IMR-90 (cell line): ENCODE measurements around the gene CCDC102A. TPM values are rescaled to one million over a fixed set of nuclear protein-coding genes. Genes with fewer than 3 reads are reported as not detected.

Experiments
- ATAC-seq: fragments of 200-7000 bp; cut with Tn5 transposase; 2 replicates; pipeline ENCODE4 v1.9.1; 2020; ENCODE audit warnings: low read depth, mild to moderate bottlenecking, moderate library complexity
- BruUV-seq: library from RNA; stranded (reverse); fragments of 400-500 nt; replicated peaks from 2 replicates; lab custom pipeline; 2021; lab: Mats Ljungman, UMichigan
- CTCF ChIA-PET: fragments of 300-600 bp; formaldehyde crosslinking; extraction: SDS; loops from one replicate; lab custom pipeline; 2021; ENCODE audit warnings: antibody characterized with exemption; lab: Yijun Ruan, JAX
- POLR2A ChIA-PET: fragments of 300-600 bp; sonication (Branson Sonifier 250); formaldehyde crosslinking; loops from one replicate; lab custom pipeline; 2022; ENCODE audit warnings: antibody characterized with exemption; ENCODE audit not compliant: unreplicated experiment; lab: Charles Lee
- DNase-seq: peaks from one replicate; pipeline ENCODE4 v3.0.0; 2013
- H2AFZ ChIP-seq: replicated peaks from 2 replicates; pipeline ENCODE3; 2013; ENCODE audit warnings: low read length, mild to moderate bottlenecking; ENCODE audit not compliant: poor library complexity
- H2AK5ac ChIP-seq: 2 replicates; pipeline ENCODE4 v1.6.1; 2013; ENCODE audit warnings: low read depth, low read length, inconsistent platforms
- H2AK9ac ChIP-seq: replicated peaks from 2 replicates; pipeline ENCODE3; 2013; ENCODE audit warnings: mild to moderate bottlenecking, low read depth, low read length, moderate library complexity; ENCODE audit not compliant: poor library complexity
- H2BK120ac ChIP-seq: 2 replicates; pipeline ENCODE4 v1.6.1; 2013; ENCODE audit warnings: low read depth, low read length, inconsistent platforms
- H2BK15ac ChIP-seq: 3 replicates; pipeline ENCODE4 v1.6.1; 2013; ENCODE audit warnings: low read depth, low read length, inconsistent platforms
- H2BK20ac ChIP-seq: 2 replicates; pipeline ENCODE4 v1.6.1; 2013; ENCODE audit warnings: low read depth, mild to moderate bottlenecking, inconsistent platforms, low read length, moderate library complexity
- H2BK5ac ChIP-seq: 2 replicates; pipeline ENCODE4 v1.6.1; 2013; ENCODE audit warnings: mild to moderate bottlenecking, low read depth, low read length, inconsistent platforms; ENCODE audit not compliant: poor library complexity, severe bottlenecking
- H3K14ac ChIP-seq: replicated peaks from 2 replicates; pipeline ENCODE4 v1.6.1; 2013; ENCODE audit warnings: low read depth, low read length, inconsistent platforms
- H3K18ac ChIP-seq: 2 replicates; pipeline ENCODE4 v1.6.1; 2013; ENCODE audit warnings: low read depth, low read length, control low read depth
- H3K23ac ChIP-seq: 2 replicates; pipeline ENCODE4 v1.6.1; 2013; ENCODE audit warnings: low read depth, low read length, inconsistent platforms
- H3K27ac ChIP-seq: 2 replicates; pipeline ENCODE4 v1.5.1; 2013; ENCODE audit warnings: mild to moderate bottlenecking, control low read depth, low read length; ENCODE audit not compliant: insufficient read depth
- H3K27me3 ChIP-seq: 2 replicates; pipeline ENCODE4 v1.6.1; 2013; ENCODE audit warnings: low read length; ENCODE audit not compliant: control insufficient read depth, insufficient read depth
- H3K36me3 ChIP-seq: 2 replicates; pipeline ENCODE4 v1.6.1; 2013; ENCODE audit warnings: low read length, mixed read lengths; ENCODE audit not compliant: control insufficient read depth, insufficient read depth
- H3K4ac ChIP-seq: 2 replicates; pipeline ENCODE4 v1.6.1; 2013; ENCODE audit warnings: low read depth, low read length, inconsistent platforms
- H3K4me1 ChIP-seq: 2 replicates; pipeline ENCODE4 v1.6.1; 2013; ENCODE audit warnings: low read length, mixed read lengths; ENCODE audit not compliant: control insufficient read depth, insufficient read depth
- H3K4me2 ChIP-seq: 2 replicates; pipeline ENCODE4 v1.6.1; 2013; ENCODE audit warnings: low read depth, mild to moderate bottlenecking, control low read depth, low read length, moderate library complexity
- H3K4me3 ChIP-seq: 2 replicates; pipeline ENCODE4 v1.5.1; 2013; ENCODE audit warnings: low read depth, mild to moderate bottlenecking, control low read depth, low read length, moderate library complexity; ENCODE audit not compliant: insufficient read depth
- H3K56ac ChIP-seq: 2 replicates; pipeline ENCODE4 v1.6.1; 2013; ENCODE audit warnings: low read length, inconsistent platforms; ENCODE audit not compliant: insufficient read depth; ENCODE audit errors: extremely low read depth
- H3K79me1 ChIP-seq, 2 experiments: 2 replicates each; pipeline ENCODE4 v1.6.1; 2013; ENCODE audit warnings: low read length in 2 of 2, inconsistent platforms in 1 of 2, low read depth in 1 of 2
- H3K9ac ChIP-seq: 2 replicates; pipeline ENCODE4 v1.6.1; 2013; ENCODE audit warnings: low read depth, low read length, control low read depth
- H3K9me1 ChIP-seq: 2 replicates; pipeline ENCODE4 v1.6.1; 2013; ENCODE audit warnings: low read length, inconsistent platforms; ENCODE audit not compliant: insufficient read depth
- H3K9me3 ChIP-seq: 2 replicates; pipeline ENCODE4 v1.6.1; 2013; ENCODE audit warnings: low read length; ENCODE audit not compliant: control insufficient read depth, insufficient read depth
- H4K20me1 ChIP-seq: 2 replicates; pipeline ENCODE4 v1.6.1; 2013; ENCODE audit warnings: low read length, inconsistent platforms; ENCODE audit not compliant: insufficient read depth
- H4K5ac ChIP-seq: 2 replicates; pipeline ENCODE4 v1.6.1; 2013; ENCODE audit warnings: mild to moderate bottlenecking, low read depth, low read length, control low read depth
- H4K8ac ChIP-seq, 2 experiments: 2 replicates each; pipeline ENCODE4 v1.6.1; 2013; ENCODE audit warnings: low read depth in 2 of 2, low read length in 2 of 2, control low read depth in 1 of 2, inconsistent platforms in 1 of 2
- H4K91ac ChIP-seq: 2 replicates; pipeline ENCODE4 v1.6.1; 2013; ENCODE audit warnings: low read depth, low read length, inconsistent platforms; ENCODE audit not compliant: insufficient read depth
- BHLHE40 ChIP-seq: fragments of 150-350 bp; IDR thresholded peaks from 2 replicates; pipeline ENCODE4 v1.6.1; 2016; ENCODE audit warnings: mild to moderate bottlenecking, low read depth, low read length
- CEBPB ChIP-seq: IDR thresholded peaks from 2 replicates; pipeline ENCODE4 v1.6.1; 2012; ENCODE audit warnings: low read depth, low read length, improper control_type of control experiment
- CHD1 ChIP-seq: IDR thresholded peaks from 2 replicates; pipeline ENCODE4 v1.6.1; 2012; ENCODE audit warnings: low read depth, low read length, improper control_type of control experiment
- CTCF ChIP-seq: conservative IDR thresholded peaks from 2 replicates; pipeline ENCODE4 v1.5.1; 2012; ENCODE audit warnings: mild to moderate bottlenecking, low read depth, low read length, improper control_type of control experiment
- ELK1 ChIP-seq: fragments of 150-350 bp; IDR thresholded peaks from 2 replicates; pipeline ENCODE4 v1.6.1; 2016; ENCODE audit warnings: low read depth, mild to moderate bottlenecking, low read length, moderate library complexity, borderline replicate concordance
- FOS ChIP-seq: fragments of 150-350 bp; IDR thresholded peaks from 2 replicates; pipeline ENCODE4 v1.6.1; 2016; ENCODE audit warnings: low read depth, low read length
- MAFK ChIP-seq: IDR thresholded peaks from 2 replicates; pipeline ENCODE4 v1.6.1; 2012; ENCODE audit warnings: low read depth, low read length, improper control_type of control experiment
- MAZ ChIP-seq: IDR thresholded peaks from 2 replicates; pipeline ENCODE4 v1.6.1; 2012; ENCODE audit warnings: low read depth, mild to moderate bottlenecking, low read length, improper control_type of control experiment, moderate library complexity, borderline replicate concordance
- MXI1 ChIP-seq: IDR thresholded peaks from 2 replicates; pipeline ENCODE4 v1.6.1; 2012; ENCODE audit warnings: low read depth, mild to moderate bottlenecking, low read length, moderate library complexity, borderline replicate concordance
- POLR2A ChIP-seq: IDR thresholded peaks from 2 replicates; pipeline ENCODE4 v1.6.1; 2012; ENCODE audit warnings: mild to moderate bottlenecking, low read depth, low read length
- RCOR1 ChIP-seq: IDR thresholded peaks from 2 replicates; pipeline ENCODE4 v1.6.1; 2012; ENCODE audit warnings: mild to moderate bottlenecking, low read length, improper control_type of control experiment; ENCODE audit not compliant: insufficient replicate concordance
- RFX5 ChIP-seq: IDR thresholded peaks from 2 replicates; pipeline ENCODE4 v1.8.0; 2012; ENCODE audit warnings: low read depth, mild to moderate bottlenecking, low read length, moderate library complexity
- SMC3 ChIP-seq: fragments of 150-350 bp; IDR thresholded peaks from 2 replicates; pipeline ENCODE4 v1.6.1; 2016; ENCODE audit warnings: low read depth, mild to moderate bottlenecking, antibody characterized with exemption, low read length, moderate library complexity
- USF2 ChIP-seq: fragments of 150-350 bp; IDR thresholded peaks from 2 replicates; pipeline ENCODE4 v1.6.1; 2017; ENCODE audit warnings: mild to moderate bottlenecking, antibody characterized with exemption, low read length, low read depth
- WGBS, 2 experiments: methylation state at CpG; one replicate each; pipeline versions ENCODE4 v1.1.5 to v1.1.7; 2013; ENCODE audit warnings: missing lambda C conversion rate in 2 of 2; ENCODE audit not compliant: insufficient read length in 1 of 2; ENCODE audit errors: extremely low coverage in 2 of 2; 5-methylcytosine and 5-hydroxymethylcytosine counted together
- dilution Hi-C: fragments of 300-500 bp; cut with HindIII; formaldehyde crosslinking; loops from one replicate; pipeline ENCODE4 v1.14.3; 2018; ENCODE audit warnings: low sequenced_read_pairs; ENCODE audit not compliant: unreplicated experiment
- in situ Hi-C: fragments of 300-500 bp; cut with MboI; formaldehyde crosslinking; loops from 3 replicates; pipeline ENCODE4 v1.14.3; 2019; ENCODE audit warnings: low sequenced_read_pairs, inconsistent platforms, mixed read lengths
- intact Hi-C: fragments of 100-400 bp; cut with micrococcal nuclease; formaldehyde crosslinking; loops from 2 replicates; pipeline ENCODE4 v1.10.0; 2022
- polyA plus RNA-seq, 3 experiments: library from polyadenylated mRNA; depleted of rRNA; stranded (reverse); fragments of >200 nt; gene quantifications; 2 replicates each; pipeline ENCODE4 v1.2.3, GENCODE V29; 2012; ENCODE audit warnings: low replicate concordance in 1 of 3
- total RNA-seq: library from RNA; depleted of rRNA; stranded (reverse); fragments of >200 nt; gene quantifications from 2 replicates; pipeline ENCODE4 v1.2.3, GENCODE V29; 2012

Gene CCDC102A
- total and polyA plus RNA-seq, 2 of the 4 experiments (the other 2 are of a cell fraction), result 5.4 to 8.5 TPM

- no peak for TF ChIP-seq CHD1
- no peak for TF ChIP-seq RCOR1
- TF ChIP-seq SMC3, result no peak
- TF ChIP-seq CTCF, result no peak
- no peak for TF ChIP-seq RFX5
- TF ChIP-seq FOS, result no peak
- TF ChIP-seq USF2, result no peak
- TF ChIP-seq MXI1, result no peak
- TF ChIP-seq BHLHE40, result no peak
- TF ChIP-seq ELK1, result no peak
- TF ChIP-seq CEBPB, result no peak
- TF ChIP-seq MAFK, result no peak
- no peak for TF ChIP-seq MAZ
- TF ChIP-seq POLR2A, result no peak
- Histone ChIP-seq H2AK5ac (no peak overlapping the region), H3K4me2 (no peak overlapping the region), H3K4me3 (no peak overlapping the region), H3K23ac (no peak overlapping the region), H4K91ac (no peak overlapping the region), H3K27me3 (no peaks in the 10 kb centered on the region), H4K8ac (no peak overlapping the region), H3K36me3 (peaks cover 7% of the 10 kb centered on the region; the same call in 1 of the 2 replicates), H4K20me1 (no peaks in the 10 kb centered on the region), H3K18ac (no peak overlapping the region), H2BK120ac (no peak overlapping the region), H3K56ac (no peak overlapping the region), H3K4me1 (peaks cover 6% of the 10 kb centered on the region; the same call in 1 of the 2 replicates), H2BK5ac (no peak overlapping the region), H3K4ac (no peak overlapping the region), H3K79me1 (no peaks in the 10 kb centered on the region), H3K27ac (no peak overlapping the region), H2BK20ac (no peak overlapping the region), H3K9ac (no peak overlapping the region), H3K9me1 (no peaks in the 10 kb centered on the region), H3K9me3 (no peaks in the 10 kb centered on the region), H4K5ac (no peak overlapping the region), H2AK9ac (no peak overlapping the region), H3K14ac (no peak overlapping the region), H2BK15ac (no peak overlapping the region), H2AFZ (no peak overlapping the region)
- dilution Hi-C loops, result no loop called here
- no peak for DNase-seq
- 76% methylated on average over 8 of the region's 18 CpGs; no CpG with 5 or more reads in 1 of the 2 experiments for WGBS, 2 experiments
- BruUV-seq, result no TSS peak
- ChIA-PET POLR2A (no interaction called here), CTCF (no interaction called here)
- ATAC-seq, result no peak
- in situ Hi-C loops, result no loop called here
- intact Hi-C loops, result no loop called here
Observed at GRCh38 chr16:57525761-57526160, 10.6 kb downstream of the CCDC102A start.
